AG09309 (cell line): Measurements from ENCODE around the gene AGXT.
A peak's percentile ranks its signal among the peaks of the same experiment; 100 is the strongest.

Experiments used
- DNase-seq: peaks from one replicate; pipeline ENCODE4 v3.0.0-alpha.2; 2010; ENCODE audit warnings: low read depth
- H3K4me3 ChIP-seq: 2 replicates; pipeline ENCODE4 v1.5.1; 2011; ENCODE audit warnings: mild to moderate bottlenecking, low read depth, low read length, moderate library complexity; ENCODE audit not compliant: control insufficient read depth
- CTCF ChIP-seq: IDR thresholded peaks from 2 replicates; pipeline ENCODE4 v1.5.1; 2011; ENCODE audit warnings: mild to moderate bottlenecking, low read depth, low read length, inconsistent platforms; ENCODE audit not compliant: insufficient read depth, control insufficient read depth; ENCODE audit errors: missing control alignments

The AGXT gene

GRCh38 chr2:240906141-240906910 lies 37.7 kb downstream of the AGXT start, which contains the start of gene CROCC2:
Gene CROCC2, plus strand, starts transcription at chr2:240906336. Its CDS starts 178 bp downstream, at chr2:240906514.
- no peak within 1 kb of the TSS for H3K4me3 ChIP-seq
- no peak for TF ChIP-seq CTCF
- DNase-seq: no peak

- no peak overlapping the region for H3K4me3 ChIP-seq
- TF ChIP-seq CTCF: no peak
- no peak for DNase-seq
Measured at GRCh38 chr2:240906911-240907590, 38.4 kb downstream of the AGXT start.

DNA sequence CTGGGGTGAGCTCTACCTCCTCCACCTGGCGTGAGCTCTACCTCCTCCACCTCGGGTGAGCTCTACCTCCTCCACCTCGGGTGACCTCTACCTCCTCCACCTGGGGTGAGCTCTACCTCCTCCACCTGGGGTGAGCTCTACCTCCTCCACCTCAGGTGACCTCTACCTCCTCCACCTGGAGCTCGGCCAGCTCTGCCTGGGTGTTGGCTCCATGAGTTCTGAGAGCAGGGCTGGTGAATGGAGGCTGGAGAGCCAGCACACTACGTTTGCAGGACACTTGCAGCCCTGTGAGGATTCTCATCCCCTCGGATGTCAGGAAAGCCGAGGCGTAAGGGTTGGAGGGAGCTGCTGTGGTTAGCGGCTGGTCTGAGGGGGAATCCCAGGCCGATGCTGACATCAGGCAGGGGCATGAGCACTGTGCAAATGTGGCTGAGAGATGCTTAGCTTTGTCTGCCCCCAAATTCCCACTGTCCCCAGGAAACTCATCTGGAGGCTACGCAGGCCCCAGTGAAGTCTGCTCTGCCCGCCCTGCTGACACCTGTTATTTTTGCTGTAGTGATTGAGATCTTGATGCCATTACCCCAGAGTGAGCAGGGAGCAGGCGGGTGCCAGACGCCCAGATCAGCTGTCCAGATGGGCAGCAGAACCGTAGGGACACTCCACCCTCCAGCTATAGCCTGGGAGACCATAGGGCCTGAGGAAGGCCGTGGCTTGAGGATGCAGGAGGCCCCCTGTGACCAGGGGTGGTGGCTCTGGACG lies 40.8 kb downstream of the AGXT start:
- TF ChIP-seq CTCF: no peak
- H3K4me3 ChIP-seq: no peak overlapping the region
- DNase-seq: no peak

GRCh38 chr2:240911641-240912265 lies 43.1 kb downstream of the AGXT start:
- no peak overlapping the region for H3K4me3 ChIP-seq
- peak; percentile 28 for DNase-seq
- no peak for TF ChIP-seq CTCF

GRCh38 chr2:240912878-240913809 lies 44.5 kb downstream of the AGXT start:
- TF ChIP-seq CTCF: no peak
- no peak for DNase-seq
- H3K4me3 ChIP-seq: no peak overlapping the region
